Colonic mucosa (tissue), 4 donors: ENCODE measurements around the gene KRT7. TPM values are rescaled to one million over a fixed set of nuclear protein-coding genes. Genes with fewer than 3 reads are reported as not detected.
A peak's percentile ranks its signal among the peaks of the same experiment; 100 is the strongest.

ENCODE experiments used
- DNase-seq: peaks from one replicate; pipeline ENCODE4 v3.0.0-alpha.2; 2020
- H3K27ac ChIP-seq: fragments of 200-600 bp; one replicate; pipeline ENCODE4 v1.8.0; 2021
- H3K27me3 ChIP-seq: fragments of 200-600 bp; one replicate; pipeline ENCODE4 v1.8.0; 2021
- H3K36me3 ChIP-seq: fragments of 200-600 bp; one replicate; pipeline ENCODE4 v1.8.0; 2021
- H3K4me1 ChIP-seq: fragments of 200-600 bp; one replicate; pipeline ENCODE4 v1.8.0; 2021; ENCODE audit warnings: mild to moderate bottlenecking
- H3K4me3 ChIP-seq: fragments of 200-600 bp; one replicate; pipeline ENCODE4 v1.8.0; 2021
- H3K9ac ChIP-seq, 2 donors: one replicate each; pipeline ENCODE4 v1.7.0; 2013; ENCODE audit warnings: control low read depth in 2 of 2, low read depth in 2 of 2, low read length in 2 of 2
- H3K9me3 ChIP-seq: fragments of 200-600 bp; one replicate; pipeline ENCODE4 v1.8.0; 2021
- intact Hi-C: fragments of 100-400 bp; cut with DNase I; formaldehyde crosslinking; loops from one replicate; pipeline ENCODE4 v1.14.1; 2022
- total RNA-seq, 2 donors: library from RNA; stranded (reverse); fragmentation: NEBNext Ultra II Directional in 1 of 2; extraction: Animal tissue kit (Norgen Biotek cat#: 25700) in 1 of 2; gene quantifications; one replicate each; pipeline ENCODE4 v1.2.1, GENCODE V29; 2021
- TF ChIP-seq, protein P1 (sequence below): fragments of 200-600 bp; IDR thresholded peaks from one replicate; pipeline ENCODE4 v1.8.0; 2022; ENCODE audit warnings: antibody characterized with exemption, mild to moderate bottlenecking
- donor health status: healthy.
- donor health status: DM: no; HTN: no; CAD: no.
- donor health status: DM: no; HTN: no; CAD: no.

KRT7 gene
- total RNA-seq, 2 donors from 2014 or later: 2.1 to 4.0 TPM

GRCh38 chr12:52221912-52222457, 11.1 kb upstream of the KRT7 start:
- Histone ChIP-seq H3K4me1 (peaks cover 3% of the 10 kb centered on the region), H3K27me3 (no peaks in the 10 kb centered on the region), H3K9me3 (no peaks in the 10 kb centered on the region), H3K9ac (no peak overlapping the region), H3K27ac (no peak overlapping the region), H3K4me3 (no peak overlapping the region), H3K36me3 (no peaks in the 10 kb centered on the region)
- intact Hi-C loops: no loop called here
- TF ChIP-seq, protein P1, sequence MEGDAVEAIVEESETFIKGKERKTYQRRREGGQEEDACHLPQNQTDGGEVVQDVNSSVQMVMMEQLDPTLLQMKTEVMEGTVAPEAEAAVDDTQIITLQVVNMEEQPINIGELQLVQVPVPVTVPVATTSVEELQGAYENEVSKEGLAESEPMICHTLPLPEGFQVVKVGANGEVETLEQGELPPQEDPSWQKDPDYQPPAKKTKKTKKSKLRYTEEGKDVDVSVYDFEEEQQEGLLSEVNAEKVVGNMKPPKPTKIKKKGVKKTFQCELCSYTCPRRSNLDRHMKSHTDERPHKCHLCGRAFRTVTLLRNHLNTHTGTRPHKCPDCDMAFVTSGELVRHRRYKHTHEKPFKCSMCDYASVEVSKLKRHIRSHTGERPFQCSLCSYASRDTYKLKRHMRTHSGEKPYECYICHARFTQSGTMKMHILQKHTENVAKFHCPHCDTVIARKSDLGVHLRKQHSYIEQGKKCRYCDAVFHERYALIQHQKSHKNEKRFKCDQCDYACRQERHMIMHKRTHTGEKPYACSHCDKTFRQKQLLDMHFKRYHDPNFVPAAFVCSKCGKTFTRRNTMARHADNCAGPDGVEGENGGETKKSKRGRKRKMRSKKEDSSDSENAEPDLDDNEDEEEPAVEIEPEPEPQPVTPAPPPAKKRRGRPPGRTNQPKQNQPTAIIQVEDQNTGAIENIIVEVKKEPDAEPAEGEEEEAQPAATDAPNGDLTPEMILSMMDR: peak; percentile 61
- peak; percentile 81 for DNase-seq

- Histone ChIP-seq H3K9ac (no peak overlapping the region), H3K27me3 (no peaks in the 10 kb centered on the region), H3K27ac (no peak overlapping the region), H3K36me3 (no peaks in the 10 kb centered on the region), H3K4me3 (no peak overlapping the region), H3K9me3 (no peaks in the 10 kb centered on the region), H3K4me1 (peaks cover under 1% of the 10 kb centered on the region)
- intact Hi-C loops: no loop called here
- no peak for DNase-seq
- TF ChIP-seq, protein P1: no peak
Observed at GRCh38 chr12:52222692-52223091, 10.4 kb upstream of the KRT7 start.

DNA sequence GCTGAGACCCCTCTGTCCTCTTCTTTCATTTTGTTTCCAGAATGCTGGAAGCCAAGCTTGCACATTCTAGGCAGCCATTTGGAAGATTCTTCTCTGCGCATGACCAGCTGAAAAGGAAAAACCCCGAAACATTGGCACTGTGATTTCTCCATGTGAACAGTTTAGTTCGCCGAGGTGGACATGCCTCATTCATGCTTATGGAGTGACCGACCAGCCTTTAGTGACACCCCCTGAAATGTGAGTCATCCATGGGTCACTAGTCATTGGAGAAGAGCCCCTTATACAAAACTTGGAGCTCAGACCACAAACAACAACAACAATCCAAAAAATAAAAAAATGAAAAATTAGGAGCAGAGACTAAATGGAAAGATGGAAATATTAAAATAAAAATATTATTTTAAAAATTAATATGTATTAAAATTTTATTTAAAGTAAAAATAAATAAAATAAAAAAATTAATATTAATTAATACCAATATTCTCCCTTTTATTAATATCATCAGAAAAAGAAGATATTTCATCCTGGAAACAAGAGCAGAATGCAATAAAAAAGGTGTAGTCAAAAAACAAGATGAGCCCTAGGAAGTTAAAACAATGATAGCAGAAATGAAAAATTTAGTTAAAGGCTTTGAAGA, 9.5 kb upstream of the KRT7 start:
- TF ChIP-seq, protein P1: no peak
- no peaks in the 10 kb centered on the region for H3K4me1 ChIP-seq
- DNase-seq: no peak
- no peak overlapping the region for H3K4me3 ChIP-seq
- H3K9ac ChIP-seq: no peak overlapping the region
- no peaks in the 10 kb centered on the region for H3K9me3 ChIP-seq
- intact Hi-C loops: no loop called here
- H3K36me3 ChIP-seq: no peaks in the 10 kb centered on the region
- H3K27me3 ChIP-seq: no peaks in the 10 kb centered on the region
- H3K27ac ChIP-seq: no peak overlapping the region

- no peak overlapping the region for H3K27ac ChIP-seq
- TF ChIP-seq, protein P1: no peak
- no peaks in the 10 kb centered on the region for H3K9me3 ChIP-seq
- no peaks in the 10 kb centered on the region for H3K27me3 ChIP-seq
- no peak for DNase-seq
- intact Hi-C loops: no loop called here
- H3K4me3 ChIP-seq: no peak overlapping the region
- no peak overlapping the region for H3K9ac ChIP-seq
- H3K36me3 ChIP-seq: no peaks in the 10 kb centered on the region
- H3K4me1 ChIP-seq: no peaks in the 10 kb centered on the region
Observed at GRCh38 chr12:52224151-52224550, 8.9 kb upstream of the KRT7 start.

GRCh38 chr12:52225752-52226151, 7.3 kb upstream of the KRT7 start:
- Histone ChIP-seq H3K4me3 (no peak overlapping the region), H3K9ac (no peak overlapping the region), H3K27me3 (no peaks in the 10 kb centered on the region), H3K27ac (no peak overlapping the region), H3K36me3 (no peaks in the 10 kb centered on the region), H3K4me1 (no peaks in the 10 kb centered on the region), H3K9me3 (no peaks in the 10 kb centered on the region)
- intact Hi-C loops: no loop called here
- TF ChIP-seq, protein P1: no peak
- DNase-seq: no peak
